ENCODE data around the gene C8A. TPM values are rescaled to one million over a fixed set of nuclear protein-coding genes. Genes with fewer than 3 reads are reported as not detected.

The C8A gene
- total RNA-seq, 1 donor from 2014 or later = not detected

DNA sequence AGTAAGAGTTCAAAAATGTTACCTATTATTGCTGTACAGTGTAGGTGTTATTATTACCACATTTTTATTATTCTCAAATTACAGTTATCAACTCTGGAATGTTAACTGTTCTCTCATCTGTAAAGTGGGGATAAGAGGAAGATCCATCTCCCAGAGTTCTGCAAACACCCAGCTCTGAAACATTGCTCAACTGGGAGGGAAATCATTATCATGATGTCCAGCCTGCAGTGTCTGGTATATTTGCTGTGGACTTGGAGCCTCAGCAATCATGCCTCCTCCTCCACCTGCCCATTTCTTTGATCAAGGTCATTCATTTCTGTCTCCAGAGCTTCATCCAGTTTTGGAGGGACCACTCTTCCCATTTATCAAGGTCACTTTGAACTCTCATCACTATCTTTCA is 39.4 kb downstream of the C8A start:
- H3K27me3 ChIP-seq = no peaks in the 10 kb centered on the region
- no peak overlapping the region for H3K4me3 ChIP-seq
- H3K9me3 ChIP-seq = no peaks in the 10 kb centered on the region
- no peak overlapping the region for H3K27ac ChIP-seq
- intact Hi-C loops (cut with DNase I) = no loop called here
- no peaks in the 10 kb centered on the region for H3K36me3 ChIP-seq
- no peaks in the 10 kb centered on the region for H3K4me1 ChIP-seq
- no peak for DNase-seq (ENCODE audit: extremely low spot score in 2 of 2)
- TF ChIP-seq POLR2AphosphoS5 (IDR thresholded peaks at IDR 0.05; ENCODE audit: insufficient read depth in 1 of 2, low read depth in 1 of 2) (no peak), CTCF (IDR thresholded peaks at IDR 0.05) (no peak), POLR2A (IDR thresholded peaks at IDR 0.05) (no peak)

- H3K4me1 ChIP-seq = no peaks in the 10 kb centered on the region
- no peak overlapping the region for H3K27ac ChIP-seq
- H3K4me3 ChIP-seq = no peak overlapping the region
- no peak for DNase-seq (ENCODE audit: extremely low spot score in 2 of 2)
- no peaks in the 10 kb centered on the region for H3K9me3 ChIP-seq
- TF ChIP-seq POLR2AphosphoS5 (IDR thresholded peaks at IDR 0.05; ENCODE audit: insufficient read depth in 1 of 2, low read depth in 1 of 2) (no peak), CTCF (IDR thresholded peaks at IDR 0.05) (no peak), POLR2A (IDR thresholded peaks at IDR 0.05) (no peak)
- H3K36me3 ChIP-seq = no peaks in the 10 kb centered on the region
- H3K27me3 ChIP-seq = no peaks in the 10 kb centered on the region
- intact Hi-C loops (cut with DNase I) = no loop called here
Observed at GRCh38 chr1:56897150-56898004, 42.8 kb downstream of the C8A start.

DNA sequence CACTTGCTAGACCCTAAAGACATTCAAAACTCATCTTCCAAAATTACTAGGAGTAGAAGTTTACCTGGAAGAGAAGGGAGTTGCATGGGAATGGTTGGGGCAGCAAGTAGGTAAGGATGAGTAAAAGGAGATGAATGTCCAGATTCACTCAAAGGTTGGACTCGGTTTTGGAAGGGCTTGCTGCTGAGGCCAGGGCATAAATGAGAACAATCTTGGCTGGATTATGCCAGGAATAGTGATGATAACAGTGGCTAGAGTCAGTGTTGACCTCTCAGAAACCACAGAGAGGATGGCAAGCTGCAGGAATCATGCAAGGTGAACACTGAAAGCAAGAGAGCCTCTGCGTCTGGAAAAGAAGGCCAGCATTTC is 43.4 kb downstream of the C8A start:
- Histone ChIP-seq H3K27ac (no peak overlapping the region), H3K9me3 (no peaks in the 10 kb centered on the region), H3K4me3 (no peak overlapping the region), H3K4me1 (no peaks in the 10 kb centered on the region), H3K36me3 (no peaks in the 10 kb centered on the region), H3K27me3 (no peaks in the 10 kb centered on the region)
- no peak for DNase-seq (ENCODE audit: extremely low spot score in 2 of 2)
- intact Hi-C loops (cut with DNase I) = no loop called here
- TF ChIP-seq POLR2AphosphoS5 (IDR thresholded peaks at IDR 0.05; ENCODE audit: insufficient read depth in 1 of 2, low read depth in 1 of 2) (no peak), CTCF (IDR thresholded peaks at IDR 0.05) (no peak), POLR2A (IDR thresholded peaks at IDR 0.05) (no peak)

DNA sequence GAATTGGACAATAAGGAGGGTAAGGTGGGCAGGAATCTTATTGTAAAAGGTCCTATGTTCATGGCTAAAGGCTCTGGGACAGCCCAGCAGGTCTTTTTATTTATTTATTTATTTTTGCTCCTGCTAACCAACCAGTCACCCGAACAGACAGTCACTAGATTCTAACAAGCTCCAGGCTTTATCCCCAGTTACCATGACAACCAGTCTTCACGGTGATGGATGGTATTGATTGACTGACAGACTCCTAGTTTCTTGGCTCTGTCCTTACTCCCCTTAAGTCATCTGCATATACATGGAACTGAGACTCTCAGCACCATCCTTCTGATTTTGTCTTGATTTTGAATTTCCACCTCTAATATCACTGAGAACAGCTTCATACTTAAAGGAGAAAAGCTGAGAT is 44.3 kb downstream of the C8A start:
- no peaks in the 10 kb centered on the region for H3K27me3 ChIP-seq
- TF ChIP-seq POLR2A (IDR thresholded peaks at IDR 0.05) (no peak), POLR2AphosphoS5 (IDR thresholded peaks at IDR 0.05; ENCODE audit: insufficient read depth in 1 of 2, low read depth in 1 of 2) (no peak), CTCF (IDR thresholded peaks at IDR 0.05) (no peak)
- intact Hi-C loops (cut with DNase I) = no loop called here
- H3K36me3 ChIP-seq = no peaks in the 10 kb centered on the region
- no peak overlapping the region for H3K27ac ChIP-seq
- no peaks in the 10 kb centered on the region for H3K9me3 ChIP-seq
- H3K4me3 ChIP-seq = no peak overlapping the region
- no peaks in the 10 kb centered on the region for H3K4me1 ChIP-seq
- DNase-seq (ENCODE audit: extremely low spot score in 2 of 2) = no peak

GRCh38 chr1:56901716-56902115 is 47.1 kb downstream of the C8A start:
- DNase-seq (ENCODE audit: extremely low spot score in 2 of 2) = no peak
- H3K4me1 ChIP-seq = no peaks in the 10 kb centered on the region
- H3K4me3 ChIP-seq = no peak overlapping the region
- intact Hi-C loops (cut with DNase I) = no loop called here
- no peaks in the 10 kb centered on the region for H3K27me3 ChIP-seq
- TF ChIP-seq POLR2A (IDR thresholded peaks at IDR 0.05) (no peak), CTCF (IDR thresholded peaks at IDR 0.05) (no peak), POLR2AphosphoS5 (IDR thresholded peaks at IDR 0.05; ENCODE audit: insufficient read depth in 1 of 2, low read depth in 1 of 2) (no peak)
- H3K9me3 ChIP-seq = no peaks in the 10 kb centered on the region
- no peaks in the 10 kb centered on the region for H3K36me3 ChIP-seq
- H3K27ac ChIP-seq = no peak overlapping the region
